Breast epithelium (tissue), 4 donors: ENCODE results near the gene AMPD1. TPM values are rescaled to one million over a fixed set of nuclear protein-coding genes. Genes with fewer than 3 reads are reported as not detected.

ENCODE experiments used
- DNase-seq, 2 donors: peaks; one replicate each; pipeline ENCODE4 v3.0.0-alpha.2; 2019; ENCODE audit warnings: low spot score in 2 of 2
- H3K27ac ChIP-seq, 2 donors: fragments of 200-600 bp; sonication (generic) in 1 of 2; one replicate each; pipeline ENCODE4 v1.5.1; 2016 to 2019; ENCODE audit warnings: mild to moderate bottlenecking in 1 of 2
- H3K27me3 ChIP-seq, 2 donors: fragments of 200-600 bp; sonication (generic) in 1 of 2; one replicate each; pipeline versions ENCODE4 v1.5.1 to v1.6.0; 2017 to 2019; ENCODE audit warnings: control low read depth in 1 of 2, mild to moderate bottlenecking in 1 of 2
- H3K36me3 ChIP-seq: fragments of 200-600 bp; one replicate; pipeline ENCODE4 v1.5.1; 2019
- H3K4me1 ChIP-seq, 2 donors: fragments of 200-600 bp; sonication (generic); one replicate each; pipeline ENCODE4 v1.5.1; 2016 to 2019; ENCODE audit warnings: control low read depth in 1 of 2
- H3K4me3 ChIP-seq, 3 donors: fragments of 200-600 bp; sonication (generic); 1 replicate in 2 of 3; 2 replicates in 1 of 3; pipeline ENCODE4 v1.5.1; 2016 to 2019; ENCODE audit warnings: mild to moderate bottlenecking in 3 of 3, moderate library complexity in 2 of 3
- H3K9me3 ChIP-seq, 2 donors: fragments of 200-600 bp; sonication (generic) in 1 of 2; one replicate each; pipeline ENCODE4 v1.5.1; 2016 to 2019; ENCODE audit warnings: control low read depth in 1 of 2
- CTCF ChIP-seq, 3 donors: fragments of 450-650 bp; IDR thresholded peaks; one replicate each; pipeline ENCODE4 v1.5.1; 2016 to 2017; ENCODE audit warnings: antibody characterized with exemption in 3 of 3, mild to moderate bottlenecking in 3 of 3, moderate library complexity in 3 of 3
- POLR2A ChIP-seq: fragments of 450-650 bp; IDR thresholded peaks from one replicate; pipeline ENCODE4 v1.6.1; 2016; ENCODE audit warnings: antibody characterized with exemption, mild to moderate bottlenecking, moderate library complexity
- POLR2AphosphoS5 ChIP-seq, 3 donors: sonication (generic); formaldehyde crosslinking; IDR thresholded peaks; one replicate each; pipeline ENCODE4 v1.6.1; 2017; ENCODE audit warnings: antibody characterized with exemption in 3 of 3
- intact Hi-C: fragments of 100-400 bp; cut with DNase I; formaldehyde crosslinking; loops from one replicate; pipeline ENCODE4 v1.15.1; 2023; ENCODE audit warnings: low total_unique reads
- total RNA-seq, 3 donors: library from RNA; depleted of rRNA; stranded (reverse); fragments of >200 nt; gene quantifications; one replicate each; pipeline ENCODE4 v1.1.0, GENCODE V29; 2016

AMPD1 gene
- total RNA-seq, 3 donors from 2014 or later: 2.3 to 2.9 TPM; not detected in 1

GRCh38 chr1:114729782-114730181 lies 34.4 kb upstream of the AMPD1 start:
- H3K36me3 ChIP-seq: peaks cover 12% of the 10 kb centered on the region
- no peaks in the 10 kb centered on the region for H3K9me3 ChIP-seq
- no peak overlapping the region for H3K27ac ChIP-seq
- no peaks in the 10 kb centered on the region for H3K27me3 ChIP-seq
- DNase-seq: no peak
- TF ChIP-seq CTCF (IDR thresholded peaks at IDR 0.05) (no peak), POLR2AphosphoS5 (IDR thresholded peaks at IDR 0.05) (no peak), POLR2A (no peak)
- intact Hi-C loops: no loop called here
- no peak overlapping the region for H3K4me3 ChIP-seq
- H3K4me1 ChIP-seq: no peaks in the 10 kb centered on the region

- H3K36me3 ChIP-seq: peaks cover 11% of the 10 kb centered on the region
Observed at GRCh38 chr1:114728553-114728952, 33.2 kb upstream of the AMPD1 start.

GRCh38 chr1:114725230-114725629 lies 29.9 kb upstream of the AMPD1 start:
- DNase-seq: no peak
- H3K27ac ChIP-seq: no peak overlapping the region
- intact Hi-C loops: no loop called here
- no peaks in the 10 kb centered on the region for H3K9me3 ChIP-seq
- no peaks in the 10 kb centered on the region for H3K27me3 ChIP-seq
- H3K4me3 ChIP-seq: no peak overlapping the region
- TF ChIP-seq CTCF (IDR thresholded peaks at IDR 0.05) (no peak), POLR2A (no peak), POLR2AphosphoS5 (IDR thresholded peaks at IDR 0.05) (no peak)
- H3K4me1 ChIP-seq: no peaks in the 10 kb centered on the region
- H3K36me3 ChIP-seq: peaks cover 11% of the 10 kb centered on the region

More at GRCh38 chr1:114728553-114728952, 33.2 kb upstream of the AMPD1 start:
- no peaks in the 10 kb centered on the region for H3K9me3 ChIP-seq
- H3K4me3 ChIP-seq: no peak overlapping the region
- intact Hi-C loops: no loop called here
- H3K27ac ChIP-seq: no peak overlapping the region
- H3K27me3 ChIP-seq: no peaks in the 10 kb centered on the region
- H3K4me1 ChIP-seq: no peaks in the 10 kb centered on the region
- no peak for DNase-seq
- TF ChIP-seq CTCF (IDR thresholded peaks at IDR 0.05) (no peak), POLR2AphosphoS5 (IDR thresholded peaks at IDR 0.05) (no peak), POLR2A (no peak)

- H3K4me3 ChIP-seq: no peak overlapping the region
- H3K4me1 ChIP-seq: no peaks in the 10 kb centered on the region
- no peaks in the 10 kb centered on the region for H3K27me3 ChIP-seq
- intact Hi-C loops: no loop called here
- no peaks in the 10 kb centered on the region for H3K9me3 ChIP-seq
- TF ChIP-seq POLR2AphosphoS5 (IDR thresholded peaks at IDR 0.05) (no peak), POLR2A (no peak), CTCF (IDR thresholded peaks at IDR 0.05) (no peak)
- DNase-seq: no peak
- H3K27ac ChIP-seq: no peak overlapping the region
- H3K36me3 ChIP-seq: peaks cover 11% of the 10 kb centered on the region
Observed at GRCh38 chr1:114723915-114724314, 28.6 kb upstream of the AMPD1 start.

- Histone ChIP-seq H3K27ac (no peak overlapping the region), H3K9me3 (no peaks in the 10 kb centered on the region), H3K27me3 (no peaks in the 10 kb centered on the region), H3K4me3 (no peak overlapping the region), H3K4me1 (no peaks in the 10 kb centered on the region), H3K36me3 (peaks cover 11% of the 10 kb centered on the region)
- intact Hi-C loops: no loop called here
- no peak for DNase-seq
- TF ChIP-seq CTCF (IDR thresholded peaks at IDR 0.05): no peak
- no peak for TF ChIP-seq POLR2AphosphoS5 (IDR thresholded peaks at IDR 0.05)
- TF ChIP-seq POLR2A: no peak
Observed at GRCh38 chr1:114723457-114723856, 28.1 kb upstream of the AMPD1 start.
